HG02852 (cell line): ENCODE measurements around the gene IPO9.
"Not testable (repeated sequence)": the region's sequence is repeated elsewhere in the genome, so short reads cannot be mapped to it uniquely, and the experiment has no call there.

Experiments
- ATAC-seq: cut with Tn5 transposase; IDR thresholded peaks from one replicate; pipeline ENCODE4 v1.9.1; 2021; ENCODE audit warnings: mild to moderate bottlenecking, moderate library complexity; ENCODE audit not compliant: unreplicated experiment

IPO9 gene

DNA sequence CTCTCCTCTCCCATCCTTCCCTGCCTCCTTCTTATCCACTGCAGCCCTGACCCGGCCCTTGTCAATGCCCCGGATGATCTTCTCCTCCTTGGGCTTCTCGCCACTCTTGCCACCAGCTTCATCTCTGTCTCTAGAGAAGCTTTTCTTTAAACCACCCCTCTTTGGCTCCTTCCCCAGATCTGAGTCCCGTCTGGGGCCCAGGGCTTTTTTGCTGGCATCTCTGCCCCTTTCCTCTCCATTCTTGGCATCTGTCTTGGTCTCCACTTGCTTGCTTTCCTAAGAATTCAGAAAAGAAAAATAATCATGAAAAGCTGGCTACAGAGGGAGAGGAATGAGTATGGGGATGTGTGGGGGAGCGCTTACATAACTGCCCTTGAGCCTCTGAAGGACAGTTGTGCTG is 71.5 kb downstream of the IPO9 start:
- ATAC-seq, result no peak

DNA sequence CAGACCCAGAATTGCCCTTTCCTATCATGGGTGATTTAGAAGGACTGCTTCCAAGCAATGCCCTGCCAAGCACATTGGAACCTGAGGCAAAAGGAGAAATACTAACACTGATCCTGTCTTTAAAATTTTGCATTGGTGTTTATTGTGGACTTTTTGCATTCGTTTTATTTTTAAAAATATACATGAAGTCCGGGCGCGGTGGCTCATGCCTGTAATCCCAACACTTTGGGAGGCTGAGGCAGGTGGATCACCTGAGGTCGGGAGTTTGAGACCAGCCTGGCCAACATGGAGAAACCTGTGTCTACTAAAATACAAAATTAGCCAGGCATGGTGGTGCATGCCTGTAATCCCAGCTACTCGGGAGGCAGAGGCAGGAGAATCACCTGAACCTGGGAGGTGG is 72.1 kb downstream of the IPO9 start:
- ATAC-seq, result not testable (repeated sequence)

- ATAC-seq, result no peak
Observed at GRCh38 chr1:201902198-201902597, 73.2 kb downstream of the IPO9 start.

DNA sequence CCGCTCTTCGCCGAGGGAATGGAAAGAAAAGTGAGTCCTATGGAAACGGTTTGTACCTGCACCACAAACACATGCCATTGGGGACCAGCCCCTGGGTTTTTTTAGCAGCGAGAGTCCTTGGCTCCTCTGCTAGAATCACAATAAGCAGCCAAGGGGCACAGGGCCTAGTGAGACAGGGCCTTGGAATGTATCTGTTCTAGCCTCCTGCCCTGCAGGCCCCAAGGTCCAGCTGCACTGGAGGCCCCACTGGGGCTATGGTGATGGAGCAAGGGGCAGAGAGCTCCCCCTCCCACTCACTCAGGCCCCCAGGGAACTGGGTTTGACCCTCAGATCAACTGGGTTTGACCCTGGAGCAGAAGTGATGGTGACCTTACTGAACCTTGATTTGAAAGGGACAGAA is 74.2 kb downstream of the IPO9 start:
- no peak for ATAC-seq

DNA sequence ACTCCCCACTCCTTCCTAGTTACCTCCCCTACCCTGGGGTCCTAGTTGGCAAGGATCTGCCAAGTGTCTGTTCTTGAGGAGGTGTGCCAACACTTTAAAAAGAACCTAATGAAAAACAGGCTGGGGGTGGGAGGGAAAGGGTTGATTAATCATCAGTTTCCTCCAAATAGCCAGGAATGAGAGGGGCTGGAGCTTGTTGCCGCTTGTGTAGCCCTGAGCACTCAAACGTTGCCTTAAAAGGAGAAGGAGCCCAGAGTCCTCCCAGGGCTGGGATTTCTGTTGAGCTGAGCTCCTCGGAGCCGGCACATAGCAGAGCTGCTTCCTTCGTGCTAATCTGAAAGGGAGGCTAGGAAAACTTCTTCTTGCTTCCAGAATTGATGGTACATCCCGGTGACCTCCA is 75.6 kb downstream of the IPO9 start:
- ATAC-seq, result no peak

- no peak for ATAC-seq
Observed at GRCh38 chr1:201905234-201905890, 76.4 kb downstream of the IPO9 start.

DNA sequence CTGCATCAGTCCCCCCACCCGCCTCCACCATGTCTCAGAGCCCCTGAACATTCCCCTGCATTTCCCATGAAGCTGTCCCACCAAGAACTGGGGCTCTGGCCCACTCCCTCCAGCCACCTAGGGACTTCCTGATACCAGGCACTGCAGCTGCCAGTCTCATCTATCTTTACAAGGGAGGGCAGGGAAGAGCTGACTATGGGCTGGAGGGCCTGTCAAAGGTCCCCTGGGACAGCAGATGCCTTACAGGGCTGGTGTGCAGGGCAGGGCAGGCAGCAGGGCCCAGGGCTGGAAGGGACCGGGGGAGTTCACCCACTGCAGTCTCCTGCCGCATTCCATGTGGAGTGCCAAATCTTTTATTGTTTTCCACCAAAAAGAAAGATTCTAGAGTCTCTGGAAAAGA is 77.4 kb downstream of the IPO9 start:
- no peak for ATAC-seq

- no peak for ATAC-seq
Observed at GRCh38 chr1:201907621-201908020, 78.7 kb downstream of the IPO9 start.

DNA sequence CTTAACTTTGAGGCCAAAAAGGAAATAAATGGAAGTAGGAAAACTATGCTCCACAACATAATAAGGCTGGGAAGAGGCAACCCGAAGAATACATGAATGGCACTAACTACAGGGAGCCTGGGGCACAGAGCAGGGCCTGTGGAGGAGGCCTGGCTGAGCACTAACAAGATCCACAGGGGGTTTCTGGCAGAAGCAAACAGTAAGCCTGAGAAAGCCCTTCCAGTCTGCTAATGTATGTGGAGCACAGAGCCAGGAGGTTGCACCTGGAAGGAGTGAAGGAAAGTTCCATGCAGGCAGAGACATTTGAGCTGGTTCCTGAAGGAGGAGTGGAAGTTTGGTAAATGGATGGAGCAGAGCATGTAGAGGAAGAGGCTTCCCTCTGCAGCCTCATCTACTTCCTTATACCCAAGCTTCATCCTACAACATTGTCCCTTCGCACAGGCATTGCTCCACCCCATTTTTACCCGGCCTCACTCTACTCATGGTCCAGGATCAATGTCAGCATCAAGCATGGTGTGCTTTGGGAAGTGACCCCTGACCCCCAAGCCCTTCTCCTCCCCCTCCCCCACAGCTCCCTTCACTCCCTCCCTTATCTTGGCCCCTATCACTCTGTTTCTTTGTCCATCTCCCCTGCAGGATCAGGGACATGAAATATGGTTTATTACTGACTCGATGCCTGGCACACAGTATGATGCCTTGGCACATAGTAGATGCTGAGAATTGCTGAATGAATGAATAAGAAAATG is 83.0 kb downstream of the IPO9 start:
- no peak for ATAC-seq

DNA sequence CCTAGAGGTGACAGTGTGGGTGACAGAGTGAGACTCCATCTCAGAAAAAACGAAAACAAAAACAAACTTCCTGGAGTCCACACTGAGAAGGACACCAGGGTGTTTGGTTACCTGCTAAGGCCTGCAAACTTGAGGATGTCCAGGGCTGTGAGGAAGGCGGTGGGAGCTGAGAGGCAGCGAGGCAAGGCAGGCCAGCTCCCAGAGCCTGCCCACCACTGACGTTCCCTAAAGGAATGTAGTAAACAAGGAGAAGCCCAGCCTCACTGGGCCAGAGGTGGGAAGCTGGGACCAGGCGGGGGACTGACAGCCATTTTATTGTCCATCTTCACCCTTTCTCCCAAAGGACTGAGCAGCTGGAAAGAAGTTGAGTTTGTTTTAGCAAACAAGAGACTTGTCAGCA is 83.9 kb downstream of the IPO9 start:
- no peak for ATAC-seq

GRCh38 chr1:201914456-201915235 is 85.7 kb downstream of the IPO9 start:
- ATAC-seq, result no peak

DNA sequence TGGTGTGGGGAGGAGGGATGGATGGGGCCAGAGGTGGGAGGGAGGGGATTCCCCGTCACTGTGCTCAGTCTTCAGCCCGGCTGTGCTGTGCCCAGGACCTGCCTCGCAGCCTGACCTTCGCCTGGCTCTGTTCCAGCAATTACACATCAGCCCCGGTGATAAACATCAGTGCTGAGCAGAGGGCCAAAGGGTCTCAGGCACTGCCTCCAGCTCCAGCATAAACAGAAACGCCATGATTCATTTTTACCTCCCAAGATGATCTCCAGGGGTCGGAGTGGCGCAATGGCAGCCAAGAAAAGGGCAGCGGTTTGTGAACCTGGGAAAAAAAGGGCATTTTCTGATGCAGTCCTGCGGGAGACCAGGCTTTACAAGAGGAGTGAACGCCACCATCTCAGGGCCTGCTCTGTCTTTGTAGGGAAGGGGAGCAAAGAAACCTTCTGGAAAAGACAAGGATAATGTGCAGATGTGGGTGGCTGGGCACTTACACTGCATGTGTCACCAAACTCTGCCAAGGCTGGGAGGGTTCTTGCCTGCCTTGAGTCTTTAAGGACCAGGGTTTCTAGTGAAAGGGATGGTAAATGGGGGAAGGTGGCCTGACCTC is 87.8 kb downstream of the IPO9 start:
- no peak for ATAC-seq

GRCh38 chr1:201917362-201918033 is 88.5 kb downstream of the IPO9 start:
- no peak for ATAC-seq

- no peak for ATAC-seq
Observed at GRCh38 chr1:201918343-201918742, 89.4 kb downstream of the IPO9 start.

- ATAC-seq, result no peak
Observed at GRCh38 chr1:201921952-201922558, 93.1 kb downstream of the IPO9 start.

DNA sequence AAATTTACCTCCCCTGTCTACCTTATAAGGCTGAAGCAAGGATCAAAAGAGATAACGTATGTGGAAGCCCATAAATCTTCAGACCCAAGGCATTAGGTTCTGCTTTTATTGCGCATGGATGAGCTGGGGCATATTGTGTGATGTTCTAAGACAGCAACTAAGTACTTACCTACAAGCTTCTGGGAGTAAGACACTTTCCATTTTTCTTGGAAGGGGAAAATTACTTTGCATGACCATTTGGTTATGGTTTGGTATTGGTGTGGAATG is 96.3 kb downstream of the IPO9 start:
- ATAC-seq, result no peak

DNA sequence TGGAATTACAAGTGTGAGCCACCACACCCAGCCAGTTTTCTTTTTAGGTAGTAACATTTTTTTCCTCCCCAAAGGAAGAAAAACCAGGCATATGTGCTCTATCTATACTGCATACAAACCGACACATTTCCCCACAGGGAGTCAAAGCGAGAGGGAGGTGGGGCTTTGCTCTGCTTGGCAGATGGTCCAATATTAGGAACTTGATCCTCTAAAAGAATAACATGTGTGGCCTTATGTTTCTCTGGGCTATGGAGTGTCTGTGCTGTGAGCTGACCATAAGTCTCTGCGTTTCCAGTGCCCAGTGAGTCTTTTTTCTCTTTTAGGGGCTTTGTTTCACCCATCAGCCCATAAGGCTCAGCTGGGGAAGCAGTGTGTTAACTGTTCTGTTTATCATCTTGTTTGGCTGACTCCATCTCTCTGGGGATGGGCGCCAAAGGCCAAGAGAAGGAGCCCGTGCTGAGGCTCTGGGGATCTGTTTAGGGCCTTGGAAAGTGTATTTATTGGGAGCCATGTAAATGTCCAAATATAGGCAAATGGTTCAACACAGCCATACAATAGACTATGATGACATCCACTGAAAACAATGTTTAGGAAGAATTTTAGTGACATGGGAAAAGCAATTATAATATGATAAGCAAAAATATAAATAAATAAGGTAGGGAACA is 97.2 kb downstream of the IPO9 start:
- ATAC-seq, result no peak

- no peak for ATAC-seq
Observed at GRCh38 chr1:201928266-201928665, 99.3 kb downstream of the IPO9 start.

- ATAC-seq, result no peak
Observed at GRCh38 chr1:201930137-201930536, 101.2 kb downstream of the IPO9 start.

GRCh38 chr1:201930803-201931202 is 101.8 kb downstream of the IPO9 start:
- no peak for ATAC-seq
